Naive thymus-derived CD8-positive, alpha-beta T cell (primary cell): Measurements from ENCODE around the gene CPA5. TPM values are rescaled to one million over a fixed set of nuclear protein-coding genes. Genes with fewer than 3 reads are reported as not detected.

Experiments
- ATAC-seq, 2 donors: fragments of 150-1000 bp; cut with Tn5 transposase in 1 of 2; sonication (Bioruptor Pico), chemical (Tn5 transposase) in 1 of 2; 1 replicate in 1 of 2; 2 replicates in 1 of 2; pipeline ENCODE4 v1.10.0; 2021; ENCODE audit warnings: mild to moderate bottlenecking in 2 of 2, moderate library complexity in 2 of 2
- POLR2A ChIA-PET: fragments of 350-600 bp; sonication (Branson Sonifier 250); formaldehyde crosslinking; loops from one replicate; lab custom pipeline; 2021; ENCODE audit warnings: antibody characterized with exemption; lab: Charles Lee
- DNase-seq, 10 donors: peaks; one replicate each; pipeline versions ENCODE4 v3.0.0 to v3.0.0-alpha.2; 2020 to 2022
- H3K27ac Mint-ChIP-seq, 10 donors: one replicate each; pipeline ENCODE4 v1.8.0; 2020 to 2022; ENCODE audit warnings: mild to moderate bottlenecking in 10 of 10, mixed read lengths in 10 of 10, moderate library complexity in 4 of 10, inconsistent platforms in 1 of 10
- H3K27me3 Mint-ChIP-seq, 5 donors: one replicate each; pipeline ENCODE4 v1.8.0; 2021 to 2022; ENCODE audit warnings: mixed read lengths in 5 of 5
- H3K36me3 Mint-ChIP-seq, 3 donors: one replicate each; pipeline ENCODE4 v1.8.0; 2020 to 2022; ENCODE audit warnings: mixed read lengths in 3 of 3, mild to moderate bottlenecking in 2 of 3, inconsistent platforms in 1 of 3
- H3K4me1 Mint-ChIP-seq, 4 donors: one replicate each; pipeline ENCODE4 v1.8.0; 2021 to 2022; ENCODE audit warnings: mixed read lengths in 4 of 4
- H3K4me3 Mint-ChIP-seq, 10 donors: one replicate each; pipeline ENCODE4 v1.8.0; 2020 to 2022; ENCODE audit warnings: mild to moderate bottlenecking in 10 of 10, mixed read lengths in 10 of 10, moderate library complexity in 6 of 10, inconsistent platforms in 1 of 10
- H3K9me3 Mint-ChIP-seq, 9 donors: one replicate each; pipeline ENCODE4 v1.8.0; 2020 to 2022; ENCODE audit warnings: mixed read lengths in 9 of 9, mild to moderate bottlenecking in 3 of 9, inconsistent platforms in 1 of 9, moderate library complexity in 1 of 9
- polyA plus RNA-seq, 3 donors: library from polyadenylated mRNA; unstranded; fragments of 300-500 nt; fragmentation: Illumina TruSeq; gene quantifications; one replicate each; pipeline ENCODE4 v1.2.3, GENCODE V29; 2021
- total RNA-seq, 8 experiments: library from RNA in 2 of 8; stranded (reverse) in 2 of 8; gene quantifications; one replicate each; pipeline ENCODE4 v1.2.3 and lab custom pipeline; 2021 to 2026

Gene CPA5
- total and polyA plus RNA-seq, 5 experiments from 2014 or later, result 9.4 to 159 (median 56.8) TPM

- ATAC-seq (peak; percentile 8 to 20), DNase-seq (peak in 5 of 10 donors; percentile 20 to 61 (median 36))
- POLR2A ChIA-PET, result interaction anchor here (1.1 kb wide), 1 partner anchor 75 kb away, joined by 3 read pairs; the partner anchor contains the start of gene CEP41
- H3K4me1 Mint-ChIP-seq, result peaks cover 17 to 64% (median 49%) of the 10 kb centered on the region in 4 donors
- H3K4me3 Mint-ChIP-seq, result peak overlapping the region in 9 of 10 donors; percentile 36 to 90 (median 77)
- peaks cover 0 to 3% (median 0%) of the 10 kb centered on the region in 3 donors for H3K36me3 Mint-ChIP-seq
- peak overlapping the region in 9 of 10 donors; percentile 83 to 98 (median 96) for H3K27ac Mint-ChIP-seq
- H3K9me3 Mint-ChIP-seq, result peaks cover 0 to 8% (median 0%) of the 10 kb centered on the region in 9 donors
- H3K27me3 Mint-ChIP-seq, result no peaks in the 10 kb centered on the region
Observed at GRCh38 chr7:130365511-130366441, 21.2 kb downstream of the CPA5 start.

DNA sequence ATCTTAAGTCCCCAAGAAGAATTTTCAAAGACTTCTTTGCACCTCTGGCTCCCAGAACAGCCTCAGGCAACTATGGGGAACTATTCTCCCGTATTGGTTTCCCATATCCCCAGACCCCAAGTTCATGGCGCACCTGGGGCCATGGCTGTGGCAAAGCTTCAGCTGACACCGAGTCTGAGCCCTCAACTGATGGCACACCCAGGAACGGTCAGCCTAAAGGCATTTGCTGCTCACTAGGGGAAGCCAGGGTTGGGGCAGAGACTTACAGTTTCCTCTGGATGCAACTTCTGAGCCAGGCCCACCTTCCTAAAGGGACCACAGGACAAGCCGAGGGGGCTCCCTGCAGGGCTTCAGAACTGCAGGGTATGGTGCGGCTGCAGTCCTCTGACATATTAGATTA is 21.9 kb downstream of the CPA5 start:
- no peak for ATAC-seq
- Mint-ChIP-seq H3K9me3 (peaks cover 0 to 1% (median 0%) of the 10 kb centered on the region in 9 donors), H3K4me3 (peak overlapping the region in 9 of 10 donors; percentile 69 to 90 (median 86)), H3K27ac (peak overlapping the region; percentile 79 to 98 (median 94)), H3K27me3 (no peaks in the 10 kb centered on the region), H3K4me1 (peaks cover 17 to 64% (median 48%) of the 10 kb centered on the region in 4 donors), H3K36me3 (peaks cover 0 to 3% (median 0%) of the 10 kb centered on the region in 3 donors)
- POLR2A ChIA-PET, result no interaction called here
- peak in 1 of 10 donors; percentile 1 for DNase-seq

DNA sequence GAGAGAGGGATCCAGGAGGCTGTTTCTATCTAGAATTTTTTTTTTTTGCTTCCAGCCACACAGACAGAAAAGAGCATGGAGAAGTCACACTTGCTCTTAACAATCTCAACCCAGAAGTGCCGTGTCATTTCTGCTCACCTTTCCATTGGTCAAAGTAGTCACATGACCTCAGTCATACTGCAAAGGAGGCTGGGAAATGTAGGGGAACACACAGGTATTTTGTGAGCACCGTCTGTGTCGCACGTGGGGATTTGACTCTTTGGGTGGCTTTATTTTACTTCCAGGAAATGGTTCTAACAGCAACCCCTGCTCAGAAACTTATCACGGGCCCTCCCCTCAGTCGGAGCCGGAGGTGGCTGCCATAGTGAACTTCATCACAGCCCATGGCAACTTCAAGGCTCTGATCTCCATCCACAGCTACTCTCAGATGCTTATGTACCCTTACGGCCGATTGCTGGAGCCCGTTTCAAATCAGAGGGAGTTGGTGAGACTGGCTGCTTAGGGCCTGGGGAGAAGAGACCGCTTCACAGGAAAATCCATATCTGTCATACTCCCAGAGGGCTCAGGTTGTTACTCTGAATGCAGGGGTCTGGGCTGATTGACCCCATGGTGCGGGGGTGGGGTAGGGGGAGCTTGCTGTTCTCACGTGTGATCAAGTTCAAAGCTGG is 22.6 kb downstream of the CPA5 start:
- peak overlapping the region in 9 of 10 donors; percentile 69 to 90 (median 86) for H3K4me3 Mint-ChIP-seq
- ATAC-seq (peak; percentile 80 to 88), DNase-seq (peak in 7 of 10 donors; percentile 27 to 84 (median 77))
- peaks cover 0 to 3% (median 0%) of the 10 kb centered on the region in 3 donors for H3K36me3 Mint-ChIP-seq
- peak overlapping the region; percentile 79 to 98 (median 94) for H3K27ac Mint-ChIP-seq
- POLR2A ChIA-PET, result interaction anchor here (0.8 to 2.3 kb wide), 5 partner anchors 27 to 94 kb away, joined by 3 to 12 read pairs (median 4); no protein-coding TSS in a partner anchor
- H3K9me3 Mint-ChIP-seq, result peaks cover 0 to 1% (median 0%) of the 10 kb centered on the region in 9 donors
- peaks cover 17 to 70% (median 51%) of the 10 kb centered on the region in 4 donors for H3K4me1 Mint-ChIP-seq
- no peaks in the 10 kb centered on the region for H3K27me3 Mint-ChIP-seq

DNA sequence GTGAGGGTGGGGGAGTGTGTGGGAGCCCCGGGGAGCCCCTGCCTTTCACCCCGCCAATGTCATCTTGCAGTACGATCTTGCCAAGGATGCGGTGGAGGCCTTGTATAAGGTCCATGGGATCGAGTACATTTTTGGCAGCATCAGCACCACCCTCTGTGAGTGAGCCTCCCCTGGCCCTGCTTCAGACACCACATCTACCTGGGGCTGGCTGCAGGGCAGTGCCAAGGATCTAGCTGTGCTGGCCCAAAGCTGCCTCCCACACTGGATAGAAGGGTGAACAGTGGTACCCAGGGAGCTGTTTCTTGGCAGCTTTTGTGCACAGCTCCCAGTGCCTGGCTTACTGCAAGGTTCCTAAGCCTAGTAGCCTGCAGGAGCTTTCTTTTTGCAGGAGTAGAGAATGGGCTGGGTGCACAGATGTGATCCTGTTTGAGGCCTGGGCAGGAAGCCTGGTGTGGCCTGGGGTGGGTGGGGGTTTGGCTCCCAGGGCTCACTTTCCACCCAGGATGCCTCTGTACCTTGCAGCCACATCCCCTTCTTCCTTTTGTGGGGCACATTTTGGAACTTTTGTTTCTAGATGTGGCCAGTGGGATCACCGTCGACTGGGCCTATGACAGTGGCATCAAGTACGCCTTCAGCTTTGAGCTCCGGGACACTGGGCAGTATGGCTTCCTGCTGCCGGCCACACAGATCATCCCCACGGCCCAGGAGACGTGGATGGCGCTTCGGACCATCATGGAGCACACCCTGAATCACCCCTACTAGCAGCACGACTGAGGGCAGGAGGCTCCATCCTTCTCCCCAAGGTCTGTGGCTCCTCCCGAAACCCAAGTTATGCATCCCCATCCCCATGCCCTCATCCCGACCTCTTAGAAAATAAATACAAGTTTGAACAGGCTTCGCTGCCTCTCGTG is 23.5 kb downstream of the CPA5 start:
- H3K4me3 Mint-ChIP-seq, result peak overlapping the region in 9 of 10 donors; percentile 69 to 90 (median 86)

DNA sequence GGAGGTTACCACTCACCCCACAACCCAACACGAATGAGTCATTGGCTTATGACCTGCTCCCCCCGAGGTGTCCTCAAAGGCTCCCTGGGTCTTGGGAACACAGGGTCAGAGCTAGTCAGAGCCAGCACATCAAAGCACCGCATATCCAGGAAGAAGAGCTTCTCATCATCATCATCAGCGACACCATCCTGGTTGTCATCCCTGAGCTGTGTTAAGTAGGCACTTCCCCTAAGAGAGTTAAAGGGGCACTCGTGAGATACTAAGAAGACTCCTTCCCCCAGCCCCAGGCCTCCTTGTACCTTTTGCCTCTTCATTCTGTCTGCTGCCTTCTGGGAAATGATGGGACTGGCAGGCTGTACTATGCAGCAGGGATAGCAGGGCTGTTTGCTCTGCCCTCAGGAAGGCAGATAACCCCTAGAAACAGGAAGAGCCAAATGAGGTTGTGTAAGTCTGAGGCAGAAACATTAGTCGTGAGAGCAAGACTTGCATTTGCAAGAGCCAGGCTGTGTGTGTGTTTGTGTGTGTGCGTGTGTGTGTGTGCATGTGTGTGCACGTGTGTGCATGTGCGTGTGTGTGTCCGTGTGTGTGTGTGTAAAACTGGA is 24.6 kb downstream of the CPA5 start:
- Mint-ChIP-seq H3K4me1 (peaks cover 17 to 76% (median 47%) of the 10 kb centered on the region in 4 donors), H3K27ac (peak overlapping the region; percentile 71 to 98 (median 92)), H3K9me3 (peaks cover 0 to 3% (median 0%) of the 10 kb centered on the region in 9 donors), H3K36me3 (peaks cover 0 to 3% (median 0%) of the 10 kb centered on the region in 3 donors), H3K4me3 (peak overlapping the region in 9 of 10 donors; percentile 69 to 90 (median 86)), H3K27me3 (no peaks in the 10 kb centered on the region)
- DNase-seq (peak in 3 of 10 donors; percentile 19 to 21 (median 19)), ATAC-seq (peak; percentile 13 to 23)
- POLR2A ChIA-PET, result interaction anchor here (0.5 to 2.3 kb wide), 2 partner anchors 25 to 65 kb away, joined by 3 to 12 read pairs; no protein-coding TSS in a partner anchor

More for the DNA sequence above, 23.5 kb downstream of the CPA5 start:
- Mint-ChIP-seq H3K27me3 (no peaks in the 10 kb centered on the region), H3K36me3 (peaks cover 0 to 3% (median 0%) of the 10 kb centered on the region in 3 donors), H3K27ac (peak overlapping the region; percentile 79 to 98 (median 94)), H3K4me1 (peaks cover 17 to 72% (median 50%) of the 10 kb centered on the region in 4 donors), H3K9me3 (peaks cover 0 to 3% (median 0%) of the 10 kb centered on the region in 9 donors)
- POLR2A ChIA-PET, result interaction anchor here (0.8 to 2.3 kb wide), 5 partner anchors 26 to 95 kb away, joined by 3 to 12 read pairs (median 4); no protein-coding TSS in a partner anchor
- DNase-seq (peak in 2 of 10 donors; percentile 5 to 6), ATAC-seq (no peak)

GRCh38 chr7:130369831-130370550 is 25.4 kb downstream of the CPA5 start:
- peaks cover 17 to 78% (median 49%) of the 10 kb centered on the region in 4 donors for H3K4me1 Mint-ChIP-seq
- H3K9me3 Mint-ChIP-seq, result peaks cover 0 to 3% (median 0%) of the 10 kb centered on the region in 9 donors
- POLR2A ChIA-PET, result interaction anchor here (1.0 to 2.8 kb wide), 2 partner anchors 23 to 24 kb away, joined by 4 to 7 read pairs; no protein-coding TSS in a partner anchor
- H3K36me3 Mint-ChIP-seq, result peaks cover 0 to 3% (median 0%) of the 10 kb centered on the region in 3 donors
- no peak for ATAC-seq
- H3K27me3 Mint-ChIP-seq, result no peaks in the 10 kb centered on the region
- no peak for DNase-seq
- peak overlapping the region in 7 of 10 donors; percentile 69 to 90 (median 87) for H3K4me3 Mint-ChIP-seq
- H3K27ac Mint-ChIP-seq, result peak overlapping the region; percentile 71 to 98 (median 92)

DNA sequence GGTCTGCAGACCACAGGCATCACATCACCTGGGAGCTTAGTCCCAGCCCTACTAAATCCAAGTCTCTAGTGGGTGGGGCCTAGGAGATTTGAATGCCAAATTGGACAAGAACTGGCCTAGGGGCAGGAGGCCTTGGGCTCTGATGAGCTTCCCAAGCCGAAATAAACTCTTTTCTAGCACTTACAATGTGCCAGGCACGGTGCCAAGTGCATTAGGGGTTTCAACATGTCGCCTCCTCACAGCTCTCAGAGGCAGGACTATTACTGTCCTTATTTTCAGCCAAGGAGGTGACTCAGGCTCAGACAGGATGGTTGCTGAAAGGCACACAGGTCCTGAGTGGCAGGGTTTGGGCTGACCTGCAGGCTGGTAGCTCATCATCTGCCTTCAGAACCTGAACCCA is 26.4 kb downstream of the CPA5 start:
- Mint-ChIP-seq H3K4me1 (peaks cover 17 to 67% (median 41%) of the 10 kb centered on the region in 4 donors), H3K27ac (peak overlapping the region in 3 of 10 donors; percentile 29 to 86 (median 31)), H3K27me3 (no peaks in the 10 kb centered on the region), H3K9me3 (peaks cover 0 to 5% (median under 1%) of the 10 kb centered on the region in 9 donors), H3K4me3 (no peak overlapping the region), H3K36me3 (peaks cover 0 to 10% (median under 1%) of the 10 kb centered on the region in 3 donors)
- POLR2A ChIA-PET, result interaction anchor here (0.6 to 2.8 kb wide), 3 partner anchors 22 to 360 kb away, joined by 4 to 7 read pairs (median 4); no protein-coding TSS in a partner anchor
- DNase-seq (no peak), ATAC-seq (no peak)

DNA sequence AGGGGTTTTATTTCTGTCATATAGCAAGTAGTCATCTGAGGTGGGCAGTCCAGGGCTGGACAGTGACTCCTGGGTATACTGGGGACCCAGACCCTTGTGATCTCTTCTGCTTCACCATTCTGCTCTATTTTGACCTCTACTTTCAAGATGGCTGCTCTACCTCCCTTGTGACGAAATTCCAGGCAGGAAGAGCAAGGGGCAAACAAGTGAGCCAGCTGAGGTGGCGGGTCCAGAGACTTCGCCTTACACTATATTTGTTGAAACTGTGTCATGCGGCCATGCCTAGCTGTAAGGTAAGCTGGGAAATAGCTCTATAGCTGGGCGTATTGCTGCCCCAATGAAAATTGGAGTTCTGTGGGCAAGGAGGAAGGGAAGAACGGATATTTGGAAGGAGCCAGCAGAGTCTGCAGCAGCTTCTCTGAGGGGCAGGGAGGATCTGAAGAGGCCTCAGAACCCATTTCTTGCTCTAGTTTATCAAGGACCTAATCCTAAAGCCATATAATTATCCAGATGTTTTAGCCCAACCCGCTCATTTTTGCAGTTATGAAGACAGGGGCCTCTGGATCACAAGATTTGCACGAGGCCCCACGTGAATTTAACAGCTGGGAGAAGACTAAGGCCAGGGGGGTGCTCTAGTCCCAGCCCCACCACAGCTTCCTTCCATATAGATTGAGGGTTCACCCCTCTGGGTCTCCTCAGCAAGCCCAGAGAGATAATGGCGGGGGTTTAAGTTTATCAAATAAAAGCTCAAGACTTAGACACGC is 28.0 kb downstream of the CPA5 start:
- Mint-ChIP-seq H3K27me3 (no peaks in the 10 kb centered on the region), H3K27ac (peak overlapping the region in 4 of 10 donors; percentile 15 to 85 (median 61)), H3K4me3 (no peak overlapping the region), H3K4me1 (peaks cover 9 to 52% (median 30%) of the 10 kb centered on the region in 4 donors), H3K9me3 (peaks cover 0 to 14% (median 8%) of the 10 kb centered on the region in 9 donors), H3K36me3 (peaks cover 0 to 13% (median 8%) of the 10 kb centered on the region in 3 donors)
- DNase-seq (no peak), ATAC-seq (no peak)
- POLR2A ChIA-PET, result interaction anchor here (2.8 kb wide), 1 partner anchor 22 kb away, joined by 7 read pairs; no protein-coding TSS in a partner anchor

DNA sequence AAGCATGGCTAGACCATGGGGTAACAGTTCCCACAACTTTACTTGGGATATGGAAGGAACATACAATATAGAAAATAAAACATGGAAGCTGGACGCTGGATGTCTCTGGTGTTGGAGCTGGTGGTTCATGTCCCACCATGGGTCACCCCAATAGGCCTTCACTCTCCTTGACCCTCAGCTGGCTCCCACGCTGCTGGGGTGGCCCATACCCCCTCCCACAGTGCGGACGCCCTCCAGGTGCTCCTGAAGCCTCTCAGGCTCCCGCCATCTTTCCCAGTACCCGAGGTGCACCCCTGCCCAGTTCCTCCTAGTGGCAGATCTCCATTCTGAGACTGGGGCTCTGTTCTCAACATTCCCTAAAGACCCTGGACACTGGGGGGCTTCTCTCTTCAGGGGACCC is 29.9 kb downstream of the CPA5 start:
- no peak overlapping the region for H3K4me3 Mint-ChIP-seq
- no peak for DNase-seq
- H3K27me3 Mint-ChIP-seq, result no peaks in the 10 kb centered on the region
- ATAC-seq, result no peak
- peaks cover 0 to 14% (median 8%) of the 10 kb centered on the region in 9 donors for H3K9me3 Mint-ChIP-seq
- peaks cover 0 to 13% (median 8%) of the 10 kb centered on the region in 3 donors for H3K36me3 Mint-ChIP-seq
- H3K4me1 Mint-ChIP-seq, result peaks cover under 1 to 33% (median 17%) of the 10 kb centered on the region in 4 donors
- peak overlapping the region in 3 of 10 donors; percentile 8 to 89 (median 17) for H3K27ac Mint-ChIP-seq
- POLR2A ChIA-PET, result no interaction called here
